WTC11 (cell line): Measurements from ENCODE around the gene EMILIN1. TPM values are rescaled to one million over a fixed set of nuclear protein-coding genes. Genes with fewer than 3 reads are reported as not detected.

Experiments
- ATAC-seq: fragments of 200-7000 bp; cut with Tn5 transposase; 2 replicates; pipeline ENCODE4 v1.10.0; 2021; ENCODE audit warnings: mild to moderate bottlenecking, moderate library complexity
- CTCF ChIA-PET: fragments of 300-600 bp; sonication (Branson Sonifier 250); formaldehyde crosslinking; loops from one replicate; lab custom pipeline; 2021; ENCODE audit warnings: antibody characterized with exemption; lab: Charles Lee
- POLR2A ChIA-PET: fragments of 350-600 bp; sonication (Branson Sonifier 250); formaldehyde crosslinking; loops from one replicate; lab custom pipeline; 2021; ENCODE audit warnings: antibody characterized with exemption; lab: Charles Lee
- DNase-seq: peaks from one replicate; pipeline ENCODE4 v3.0.0; 2021; ENCODE audit warnings: low spot score
- H3K27ac Mint-ChIP-seq: 2 replicates; pipeline ENCODE4 v1.8.0; 2021; ENCODE audit warnings: mixed read lengths
- H3K27me3 Mint-ChIP-seq: 2 replicates; pipeline ENCODE4 v1.8.0; 2021; ENCODE audit warnings: low read depth, mild to moderate bottlenecking, moderate library complexity, mixed read lengths
- H3K36me3 Mint-ChIP-seq: 2 replicates; pipeline ENCODE4 v1.8.0; 2021; ENCODE audit warnings: mixed read lengths
- H3K4me1 Mint-ChIP-seq: 2 replicates; pipeline ENCODE4 v1.8.0; 2022; ENCODE audit warnings: mixed read lengths
- H3K4me3 Mint-ChIP-seq: 2 replicates; pipeline ENCODE4 v1.8.0; 2021; ENCODE audit warnings: mild to moderate bottlenecking, moderate library complexity, mixed read lengths
- H3K9me3 Mint-ChIP-seq: 2 replicates; pipeline ENCODE4 v1.8.0; 2021; ENCODE audit warnings: mixed read lengths
- ATF1 ChIP-seq: sonication (generic); formaldehyde crosslinking; IDR thresholded peaks from 2 replicates; pipeline ENCODE4 v1.8.1; 2023; ENCODE audit warnings: mild to moderate bottlenecking, moderate library complexity, missing genetic modification reagents
- ELF4 ChIP-seq: sonication (generic); formaldehyde crosslinking; IDR thresholded peaks from 2 replicates; pipeline ENCODE4 v1.8.1; 2022; ENCODE audit warnings: low read depth, mild to moderate bottlenecking, moderate library complexity, missing genetic modification reagents
- EMX1 ChIP-seq: fragments of 250-450 bp; sonication (Bioruptor Pico); IDR thresholded peaks from 2 replicates; pipeline ENCODE4 v1.8.0; 2021; ENCODE audit warnings: mild to moderate bottlenecking
- IRF2 ChIP-seq: sonication (generic); formaldehyde crosslinking; IDR thresholded peaks from 2 replicates; pipeline ENCODE4 v1.8.0; 2022; ENCODE audit warnings: low read depth, missing genetic modification reagents, borderline replicate concordance
- KAT7 ChIP-seq: sonication (generic); formaldehyde crosslinking; IDR thresholded peaks from 2 replicates; pipeline ENCODE4 v1.8.1; 2023; ENCODE audit warnings: missing genetic modification reagents, mild to moderate bottlenecking, borderline replicate concordance
- MXD4 ChIP-seq: fragments of 250-450 bp; sonication (Bioruptor Pico); IDR thresholded peaks from 2 replicates; pipeline ENCODE4 v1.8.0; 2021; ENCODE audit warnings: mild to moderate bottlenecking, moderate library complexity, borderline replicate concordance
- NFE2L1 ChIP-seq: sonication (generic); formaldehyde crosslinking; IDR thresholded peaks from 2 replicates; pipeline ENCODE4 v1.8.1; 2023; ENCODE audit warnings: missing genetic modification reagents
- NR2C2 ChIP-seq: sonication (generic); formaldehyde crosslinking; IDR thresholded peaks from 2 replicates; pipeline ENCODE4 v1.8.0; 2022; ENCODE audit warnings: mild to moderate bottlenecking, missing genetic modification reagents
- RELA ChIP-seq: sonication (generic); formaldehyde crosslinking; IDR thresholded peaks from 2 replicates; pipeline ENCODE4 v1.8.1; 2022; ENCODE audit warnings: missing genetic modification reagents, mild to moderate bottlenecking, borderline replicate concordance
- SMAD4 ChIP-seq: sonication (generic); formaldehyde crosslinking; IDR thresholded peaks from 2 replicates; pipeline ENCODE4 v1.8.0; 2022; ENCODE audit warnings: mild to moderate bottlenecking, missing genetic modification reagents
- ZNF138 ChIP-seq: sonication (generic); formaldehyde crosslinking; conservative IDR thresholded peaks from 2 replicates; pipeline ENCODE4 v1.8.1; 2022; ENCODE audit warnings: mild to moderate bottlenecking, moderate library complexity, missing genetic modification reagents
- ZNF232 ChIP-seq: sonication (generic); formaldehyde crosslinking; IDR thresholded peaks from 2 replicates; pipeline ENCODE4 v1.8.0; 2022; ENCODE audit warnings: mild to moderate bottlenecking, missing genetic modification reagents
- ZNF423 ChIP-seq: fragments of 250-450 bp; sonication (Bioruptor Pico); IDR thresholded peaks from 2 replicates; pipeline ENCODE4 v2.1.2; 2022; ENCODE audit warnings: mild to moderate bottlenecking, moderate library complexity
- total RNA-seq: library from RNA; stranded (reverse); gene quantifications from 3 replicates; pipeline ENCODE4 v1.2.3, GENCODE V29; 2021
- TF ChIP-seq, protein P1 (sequence below): sonication (generic); formaldehyde crosslinking; IDR thresholded peaks from 2 replicates; pipeline ENCODE4 v1.8.1; 2023; ENCODE audit warnings: mild to moderate bottlenecking, missing genetic modification reagents
- TF ChIP-seq, protein P2 (sequence below): sonication (generic); formaldehyde crosslinking; IDR thresholded peaks from 2 replicates; pipeline ENCODE4 v1.8.1; 2023; ENCODE audit warnings: mild to moderate bottlenecking, missing genetic modification reagents, moderate library complexity
- TF ChIP-seq, protein P3 (sequence below): sonication (generic); formaldehyde crosslinking; conservative IDR thresholded peaks from 2 replicates; pipeline ENCODE4 v1.8.1; 2022; ENCODE audit warnings: mild to moderate bottlenecking, missing genetic modification reagents
- TF ChIP-seq, protein P4 (sequence below): sonication (generic); formaldehyde crosslinking; IDR thresholded peaks from 2 replicates; pipeline ENCODE4 v1.8.1; 2022; ENCODE audit warnings: mild to moderate bottlenecking, missing genetic modification reagents, moderate library complexity, borderline replicate concordance
- TF ChIP-seq, protein P5 (sequence below): sonication (generic); formaldehyde crosslinking; IDR thresholded peaks from 2 replicates; pipeline ENCODE4 v1.8.1; 2023; ENCODE audit warnings: mild to moderate bottlenecking, moderate library complexity, missing genetic modification reagents
- TF ChIP-seq, protein P6 (sequence below): fragments of 250-450 bp; sonication (Bioruptor Pico); IDR thresholded peaks from 2 replicates; pipeline ENCODE4 v1.9.0; 2021; ENCODE audit warnings: mild to moderate bottlenecking
- TF ChIP-seq, protein P7 (sequence below): sonication (generic); formaldehyde crosslinking; IDR thresholded peaks from 2 replicates; pipeline ENCODE4 v1.8.0; 2022; ENCODE audit warnings: mild to moderate bottlenecking, missing genetic modification reagents

The EMILIN1 gene
- total RNA-seq, 1 experiment from 2014 or later = 3.5 TPM

DNA sequence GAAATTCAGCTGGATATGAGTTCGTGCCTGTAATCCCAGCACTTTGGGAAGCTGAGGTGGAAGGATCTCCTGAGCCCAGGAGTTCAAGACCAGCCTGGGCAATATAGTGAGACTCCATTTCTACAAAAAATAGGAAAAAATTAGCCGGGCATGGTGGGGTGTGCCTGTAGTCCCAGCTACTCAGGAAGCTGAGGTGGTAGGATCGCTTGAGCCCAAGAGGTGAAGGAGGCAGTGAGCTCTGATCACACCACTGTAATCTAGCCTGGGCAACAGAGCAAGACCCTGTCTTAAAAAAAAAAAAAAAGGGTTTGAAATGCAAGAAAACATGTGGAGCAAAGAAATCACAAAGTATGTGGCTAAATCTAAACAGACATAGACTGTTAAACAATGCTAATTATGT lies 30.7 kb downstream of the EMILIN1 start:
- Mint-ChIP-seq H3K4me1 (peaks cover 2% of the 10 kb centered on the region; the same call in 1 of the 2 replicates), H3K9me3 (no peaks in the 10 kb centered on the region), H3K4me3 (no peak overlapping the region), H3K27me3 (0 out of 2 replicates have a peak, but pooled peaks cover 5% of the 10 kb centered on the region), H3K27ac (no peak overlapping the region), H3K36me3 (no peaks in the 10 kb centered on the region)
- ATAC-seq (no peak), DNase-seq (no peak)
- CTCF ChIA-PET = interaction anchor here (1.1 to 1.9 kb wide), 3 partner anchors 24 to 183 kb away, joined by 3 to 9 read pairs (median 4); no protein-coding TSS in a partner anchor
- POLR2A ChIA-PET = no interaction called here
- TF ChIP-seq MXD4 (CRISPR knock-in tag) (no peak), SMAD4 (CRISPR knock-in tag) (no peak), ATF1 (CRISPR knock-in tag) (no peak), KAT7 (no peak), ELF4 (CRISPR knock-in tag) (no peak), NR2C2 (CRISPR knock-in tag) (no peak), ZNF138 (no peak), IRF2 (no peak), RELA (no peak), EMX1 (CRISPR knock-in tag) (no peak), ZNF423 (CRISPR knock-in tag) (no peak), ZNF232 (CRISPR knock-in tag) (no peak), NFE2L1 (CRISPR knock-in tag) (no peak)
- TF ChIP-seq, protein P1, sequence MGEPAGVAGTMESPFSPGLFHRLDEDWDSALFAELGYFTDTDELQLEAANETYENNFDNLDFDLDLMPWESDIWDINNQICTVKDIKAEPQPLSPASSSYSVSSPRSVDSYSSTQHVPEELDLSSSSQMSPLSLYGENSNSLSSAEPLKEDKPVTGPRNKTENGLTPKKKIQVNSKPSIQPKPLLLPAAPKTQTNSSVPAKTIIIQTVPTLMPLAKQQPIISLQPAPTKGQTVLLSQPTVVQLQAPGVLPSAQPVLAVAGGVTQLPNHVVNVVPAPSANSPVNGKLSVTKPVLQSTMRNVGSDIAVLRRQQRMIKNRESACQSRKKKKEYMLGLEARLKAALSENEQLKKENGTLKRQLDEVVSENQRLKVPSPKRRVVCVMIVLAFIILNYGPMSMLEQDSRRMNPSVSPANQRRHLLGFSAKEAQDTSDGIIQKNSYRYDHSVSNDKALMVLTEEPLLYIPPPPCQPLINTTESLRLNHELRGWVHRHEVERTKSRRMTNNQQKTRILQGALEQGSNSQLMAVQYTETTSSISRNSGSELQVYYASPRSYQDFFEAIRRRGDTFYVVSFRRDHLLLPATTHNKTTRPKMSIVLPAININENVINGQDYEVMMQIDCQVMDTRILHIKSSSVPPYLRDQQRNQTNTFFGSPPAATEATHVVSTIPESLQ (CRISPR knock-in tag) = no peak
- TF ChIP-seq, protein P2, sequence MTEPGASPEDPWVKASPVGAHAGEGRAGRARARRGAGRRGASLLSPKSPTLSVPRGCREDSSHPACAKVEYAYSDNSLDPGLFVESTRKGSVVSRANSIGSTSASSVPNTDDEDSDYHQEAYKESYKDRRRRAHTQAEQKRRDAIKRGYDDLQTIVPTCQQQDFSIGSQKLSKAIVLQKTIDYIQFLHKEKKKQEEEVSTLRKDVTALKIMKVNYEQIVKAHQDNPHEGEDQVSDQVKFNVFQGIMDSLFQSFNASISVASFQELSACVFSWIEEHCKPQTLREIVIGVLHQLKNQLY (CRISPR knock-in tag) = no peak
- TF ChIP-seq, protein P3, sequence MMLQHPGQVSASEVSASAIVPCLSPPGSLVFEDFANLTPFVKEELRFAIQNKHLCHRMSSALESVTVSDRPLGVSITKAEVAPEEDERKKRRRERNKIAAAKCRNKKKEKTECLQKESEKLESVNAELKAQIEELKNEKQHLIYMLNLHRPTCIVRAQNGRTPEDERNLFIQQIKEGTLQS (CRISPR knock-in tag) = no peak
- TF ChIP-seq, protein P4, sequence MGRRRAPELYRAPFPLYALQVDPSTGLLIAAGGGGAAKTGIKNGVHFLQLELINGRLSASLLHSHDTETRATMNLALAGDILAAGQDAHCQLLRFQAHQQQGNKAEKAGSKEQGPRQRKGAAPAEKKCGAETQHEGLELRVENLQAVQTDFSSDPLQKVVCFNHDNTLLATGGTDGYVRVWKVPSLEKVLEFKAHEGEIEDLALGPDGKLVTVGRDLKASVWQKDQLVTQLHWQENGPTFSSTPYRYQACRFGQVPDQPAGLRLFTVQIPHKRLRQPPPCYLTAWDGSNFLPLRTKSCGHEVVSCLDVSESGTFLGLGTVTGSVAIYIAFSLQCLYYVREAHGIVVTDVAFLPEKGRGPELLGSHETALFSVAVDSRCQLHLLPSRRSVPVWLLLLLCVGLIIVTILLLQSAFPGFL (CRISPR knock-in tag) = no peak
- TF ChIP-seq, protein P5, sequence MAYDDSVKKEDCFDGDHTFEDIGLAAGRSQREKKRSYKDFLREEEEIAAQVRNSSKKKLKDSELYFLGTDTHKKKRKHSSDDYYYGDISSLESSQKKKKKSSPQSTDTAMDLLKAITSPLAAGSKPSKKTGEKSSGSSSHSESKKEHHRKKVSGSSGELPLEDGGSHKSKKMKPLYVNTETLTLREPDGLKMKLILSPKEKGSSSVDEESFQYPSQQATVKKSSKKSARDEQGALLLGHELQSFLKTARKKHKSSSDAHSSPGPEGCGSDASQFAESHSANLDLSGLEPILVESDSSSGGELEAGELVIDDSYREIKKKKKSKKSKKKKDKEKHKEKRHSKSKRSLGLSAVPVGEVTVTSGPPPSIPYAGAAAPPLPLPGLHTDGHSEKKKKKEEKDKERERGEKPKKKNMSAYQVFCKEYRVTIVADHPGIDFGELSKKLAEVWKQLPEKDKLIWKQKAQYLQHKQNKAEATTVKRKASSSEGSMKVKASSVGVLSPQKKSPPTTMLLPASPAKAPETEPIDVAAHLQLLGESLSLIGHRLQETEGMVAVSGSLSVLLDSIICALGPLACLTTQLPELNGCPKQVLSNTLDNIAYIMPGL (CRISPR knock-in tag) = no peak
- TF ChIP-seq, protein P6, sequence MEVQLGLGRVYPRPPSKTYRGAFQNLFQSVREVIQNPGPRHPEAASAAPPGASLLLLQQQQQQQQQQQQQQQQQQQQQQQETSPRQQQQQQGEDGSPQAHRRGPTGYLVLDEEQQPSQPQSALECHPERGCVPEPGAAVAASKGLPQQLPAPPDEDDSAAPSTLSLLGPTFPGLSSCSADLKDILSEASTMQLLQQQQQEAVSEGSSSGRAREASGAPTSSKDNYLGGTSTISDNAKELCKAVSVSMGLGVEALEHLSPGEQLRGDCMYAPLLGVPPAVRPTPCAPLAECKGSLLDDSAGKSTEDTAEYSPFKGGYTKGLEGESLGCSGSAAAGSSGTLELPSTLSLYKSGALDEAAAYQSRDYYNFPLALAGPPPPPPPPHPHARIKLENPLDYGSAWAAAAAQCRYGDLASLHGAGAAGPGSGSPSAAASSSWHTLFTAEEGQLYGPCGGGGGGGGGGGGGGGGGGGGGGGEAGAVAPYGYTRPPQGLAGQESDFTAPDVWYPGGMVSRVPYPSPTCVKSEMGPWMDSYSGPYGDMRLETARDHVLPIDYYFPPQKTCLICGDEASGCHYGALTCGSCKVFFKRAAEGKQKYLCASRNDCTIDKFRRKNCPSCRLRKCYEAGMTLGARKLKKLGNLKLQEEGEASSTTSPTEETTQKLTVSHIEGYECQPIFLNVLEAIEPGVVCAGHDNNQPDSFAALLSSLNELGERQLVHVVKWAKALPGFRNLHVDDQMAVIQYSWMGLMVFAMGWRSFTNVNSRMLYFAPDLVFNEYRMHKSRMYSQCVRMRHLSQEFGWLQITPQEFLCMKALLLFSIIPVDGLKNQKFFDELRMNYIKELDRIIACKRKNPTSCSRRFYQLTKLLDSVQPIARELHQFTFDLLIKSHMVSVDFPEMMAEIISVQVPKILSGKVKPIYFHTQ = no peak
- TF ChIP-seq, protein P7, sequence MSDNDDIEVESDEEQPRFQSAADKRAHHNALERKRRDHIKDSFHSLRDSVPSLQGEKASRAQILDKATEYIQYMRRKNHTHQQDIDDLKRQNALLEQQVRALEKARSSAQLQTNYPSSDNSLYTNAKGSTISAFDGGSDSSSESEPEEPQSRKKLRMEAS (CRISPR knock-in tag) = no peak
